SK-N-SH (cell line): ENCODE results near the gene EZR.

Experiments
- CHD2 ChIP-seq: fragments of 150-350 bp; IDR thresholded peaks from 2 replicates; pipeline ENCODE4 v1.6.1; 2018; ENCODE audit warnings: low read length; ENCODE audit not compliant: partially characterized antibody
- EZH2phosphoT487 ChIP-seq: fragments of 200-600 bp; sonication (generic); IDR thresholded peaks from 2 replicates; pipeline ENCODE4 v1.6.1; 2017; ENCODE audit warnings: low read depth, mixed run types, mild to moderate bottlenecking, antibody characterized with exemption, moderate library complexity, borderline replicate concordance
- PBX3 ChIP-seq: IDR thresholded peaks from 2 replicates; pipeline ENCODE4; 2012
- POLR2AphosphoS5 ChIP-seq: IDR thresholded peaks from 2 replicates; pipeline ENCODE4 v1.6.1; 2012; ENCODE audit warnings: low read depth, low read length
- RCOR1 ChIP-seq: fragments of 150-350 bp; IDR thresholded peaks from 2 replicates; pipeline ENCODE4 v1.6.1; 2017; ENCODE audit warnings: antibody characterized with exemption, low read length
- SIN3A ChIP-seq: IDR thresholded peaks from 2 replicates; pipeline ENCODE4 v1.6.1; 2012; ENCODE audit warnings: low read depth, mild to moderate bottlenecking, low read length, moderate library complexity, borderline replicate concordance
- TAF1 ChIP-seq: IDR thresholded peaks from 2 replicates; pipeline ENCODE4 v1.6.1; 2012; ENCODE audit warnings: low read depth, mild to moderate bottlenecking, low read length, moderate library complexity, borderline replicate concordance
- USF1 ChIP-seq: IDR thresholded peaks from 2 replicates; pipeline ENCODE4 v1.4.0; 2012; ENCODE audit warnings: low read depth, borderline replicate concordance
- TF ChIP-seq, protein P1 (sequence below): fragments of 200-600 bp; sonication (generic); IDR thresholded peaks from 2 replicates; pipeline ENCODE4 v1.6.1; 2017; ENCODE audit warnings: antibody characterized with exemption, mild to moderate bottlenecking, moderate library complexity

GRCh38 chr6:158717341-158718330 is 101.5 kb downstream of the EZR start:
- TF ChIP-seq USF1 (no peak), SIN3A (no peak), TAF1 (no peak), PBX3 (no peak), RCOR1 (no peak), EZH2phosphoT487 (no peak), CHD2 (no peak), POLR2AphosphoS5 (no peak)
- TF ChIP-seq, protein P1, sequence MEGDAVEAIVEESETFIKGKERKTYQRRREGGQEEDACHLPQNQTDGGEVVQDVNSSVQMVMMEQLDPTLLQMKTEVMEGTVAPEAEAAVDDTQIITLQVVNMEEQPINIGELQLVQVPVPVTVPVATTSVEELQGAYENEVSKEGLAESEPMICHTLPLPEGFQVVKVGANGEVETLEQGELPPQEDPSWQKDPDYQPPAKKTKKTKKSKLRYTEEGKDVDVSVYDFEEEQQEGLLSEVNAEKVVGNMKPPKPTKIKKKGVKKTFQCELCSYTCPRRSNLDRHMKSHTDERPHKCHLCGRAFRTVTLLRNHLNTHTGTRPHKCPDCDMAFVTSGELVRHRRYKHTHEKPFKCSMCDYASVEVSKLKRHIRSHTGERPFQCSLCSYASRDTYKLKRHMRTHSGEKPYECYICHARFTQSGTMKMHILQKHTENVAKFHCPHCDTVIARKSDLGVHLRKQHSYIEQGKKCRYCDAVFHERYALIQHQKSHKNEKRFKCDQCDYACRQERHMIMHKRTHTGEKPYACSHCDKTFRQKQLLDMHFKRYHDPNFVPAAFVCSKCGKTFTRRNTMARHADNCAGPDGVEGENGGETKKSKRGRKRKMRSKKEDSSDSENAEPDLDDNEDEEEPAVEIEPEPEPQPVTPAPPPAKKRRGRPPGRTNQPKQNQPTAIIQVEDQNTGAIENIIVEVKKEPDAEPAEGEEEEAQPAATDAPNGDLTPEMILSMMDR: no peak
